Ovary (tissue), 3 donors: ENCODE results near the gene C15orf39.

ENCODE experiments used
- CTCF ChIP-seq, 3 donors: fragments of 450-650 bp in 2 of 3; fragments of 200-600 bp in 1 of 3; IDR thresholded peaks; one replicate each; pipeline versions ENCODE4 v1.5.1 to v1.8.0; 2016 to 2022; ENCODE audit warnings: antibody characterized with exemption in 3 of 3, mild to moderate bottlenecking in 1 of 3
- POLR2A ChIP-seq: fragments of 450-650 bp; IDR thresholded peaks from one replicate; pipeline ENCODE4 v1.6.1; 2017; ENCODE audit warnings: antibody characterized with exemption, mild to moderate bottlenecking, moderate library complexity
- donor health status: DM: no; HTN: no; CAD: no.

GRCh38 chr15:75195122-75195765 is 6.4 kb upstream of the C15orf39 start:
- TF ChIP-seq CTCF (IDR thresholded peaks at IDR 0.05), result no peak
- TF ChIP-seq POLR2A, result no peak
